Activated T-helper 2 cell treated with anti-CD3 and anti-CD28 coated beads, Interferon-gamma antibody, Interleukin-2, Interleukin-4, amounts not matched to agents 10 μg/mL and 5 μg/mL and 100 μg/mL, durations not matched to agents 14 hours and 24 hours and 36 hours (primary cell): ENCODE data around the gene SPEM3. TPM values are rescaled to one million over a fixed set of nuclear protein-coding genes. Genes with fewer than 3 reads are reported as not detected.

Experiments used
- DNase-seq: peaks from one replicate; pipeline ENCODE4 v3.0.0; 2021; ENCODE audit warnings: low spot score
- H3K27ac Mint-ChIP-seq: one replicate; pipeline ENCODE4 v1.8.0; 2021; ENCODE audit warnings: mixed read lengths
- H3K27me3 Mint-ChIP-seq: one replicate; pipeline ENCODE4 v1.8.0; 2021; ENCODE audit warnings: low read depth, mixed read lengths
- H3K36me3 Mint-ChIP-seq: one replicate; pipeline ENCODE4 v1.8.0; 2021; ENCODE audit warnings: low read depth, mixed read lengths
- H3K4me1 Mint-ChIP-seq: one replicate; pipeline ENCODE4 v1.8.0; 2021; ENCODE audit warnings: low read depth, mixed read lengths
- H3K4me3 Mint-ChIP-seq: one replicate; pipeline ENCODE4 v1.8.0; 2021; ENCODE audit warnings: low read depth, mild to moderate bottlenecking, moderate library complexity, mixed read lengths
- H3K9me3 Mint-ChIP-seq: one replicate; pipeline ENCODE4 v1.8.0; 2021; ENCODE audit warnings: mixed read lengths
- intact Hi-C: fragments of 100-400 bp; cut with micrococcal nuclease; formaldehyde crosslinking; loops from one replicate; pipeline ENCODE4 v1.15.1; 2023
- total RNA-seq: library from RNA; stranded (reverse); gene quantifications from 2 replicates; pipeline ENCODE4 v1.2.3, GENCODE V29; 2022

The SPEM3 gene
- not detected in 2 replicates for total RNA-seq

DNA sequence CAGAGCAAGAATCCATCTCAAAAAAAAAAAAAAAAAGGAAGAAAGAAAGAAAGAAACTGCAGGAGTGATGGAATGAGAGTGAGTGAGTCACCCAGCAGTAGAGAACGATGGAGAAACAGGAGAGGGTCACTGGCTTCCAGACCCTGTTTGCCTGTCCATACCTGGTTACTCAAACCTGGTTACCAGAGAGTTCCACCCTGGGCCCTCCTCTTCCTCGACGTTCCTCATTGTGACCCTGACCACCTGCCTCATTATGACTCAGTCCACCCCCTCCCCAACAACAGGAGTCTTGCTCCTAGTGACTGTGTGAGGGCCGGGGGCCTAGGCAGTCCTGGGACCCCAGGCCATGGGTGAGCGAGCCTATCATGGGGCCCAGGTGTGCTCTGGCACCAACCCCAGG is at the start of gene SPEM3:
TSS of gene SPEM3 (plus strand) at position 301 of the 400 bp plus-strand sequence. CDS start at position 347, 46 bp downstream.
- no peak within 1 kb of the TSS for H3K4me3 Mint-ChIP-seq
- no peaks in the 10 kb centered on the region for H3K9me3 Mint-ChIP-seq

GRCh38 chr17:7379134-7379533 is 49.5 kb upstream of the SPEM3 start:
- Mint-ChIP-seq H3K36me3 (peaks cover 5% of the 10 kb centered on the region), H3K27ac (no peak overlapping the region), H3K27me3 (peaks cover 39% of the 10 kb centered on the region), H3K4me1 (no peaks in the 10 kb centered on the region), H3K9me3 (peaks cover 6% of the 10 kb centered on the region), H3K4me3 (no peak overlapping the region)
- no peak for DNase-seq
- intact Hi-C loops, result no loop called here

More for the DNA sequence above, at the start of gene SPEM3:
- no peaks in the 10 kb centered on the region for H3K4me1 Mint-ChIP-seq
- no peak within 1 kb of the TSS for H3K27ac Mint-ChIP-seq
- no peak for DNase-seq
- no peaks in the 10 kb centered on the region for H3K36me3 Mint-ChIP-seq
- intact Hi-C loops, result no loop called here
- no peaks in the 10 kb centered on the region for H3K27me3 Mint-ChIP-seq

- H3K9me3 Mint-ChIP-seq, result peaks cover 6% of the 10 kb centered on the region
- no peak overlapping the region for H3K27ac Mint-ChIP-seq
- peaks cover 5% of the 10 kb centered on the region for H3K36me3 Mint-ChIP-seq
- no peak overlapping the region for H3K4me3 Mint-ChIP-seq
- intact Hi-C loops, result no loop called here
- peaks cover 4% of the 10 kb centered on the region for H3K4me1 Mint-ChIP-seq
- no peak for DNase-seq
- peaks cover 39% of the 10 kb centered on the region for H3K27me3 Mint-ChIP-seq
Measured at GRCh38 chr17:7380321-7380720, 48.3 kb upstream of the SPEM3 start.

DNA sequence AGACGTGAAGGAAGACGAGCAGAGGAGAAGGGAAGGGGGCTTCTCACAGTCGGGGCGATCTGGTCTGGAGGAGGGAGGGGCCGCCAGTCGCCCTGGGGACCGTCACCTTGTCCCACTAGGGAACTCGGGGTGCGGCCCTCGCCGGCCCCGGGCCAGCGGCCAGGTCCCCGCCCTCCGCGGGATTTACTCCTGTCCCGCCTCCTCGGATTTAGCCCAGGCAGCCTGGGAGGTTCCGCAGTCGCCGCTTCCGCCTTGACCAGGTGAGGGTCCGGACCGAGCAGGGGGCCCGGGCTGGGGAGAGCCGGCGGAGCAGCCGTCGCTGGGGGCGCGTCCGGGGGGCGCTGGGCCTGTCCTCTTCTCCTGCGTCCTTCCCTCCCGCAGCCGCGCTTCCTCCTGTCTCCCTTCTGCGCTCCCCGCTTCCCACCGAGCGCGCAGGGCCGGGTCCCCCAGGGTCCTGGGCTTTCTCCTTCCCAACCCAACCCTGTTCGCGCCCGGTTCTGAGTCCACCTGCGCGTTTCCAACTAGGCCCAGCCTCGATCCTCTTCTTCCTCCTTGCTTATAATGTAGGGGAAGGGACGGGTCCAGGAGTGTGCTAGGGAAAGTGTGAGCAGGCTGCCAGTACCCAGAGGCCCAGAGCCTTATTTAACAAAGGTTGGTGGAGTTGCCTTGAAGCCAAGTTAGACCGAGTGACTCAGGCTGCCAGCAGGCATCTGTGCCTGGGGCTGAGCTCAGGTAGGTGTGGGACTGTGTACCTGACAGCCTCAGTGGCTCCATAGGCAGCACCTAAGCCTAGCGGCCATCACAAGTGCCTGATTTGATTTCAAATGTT is 47.6 kb upstream of the SPEM3 start, which contains the start of gene TNK1:
TSS of gene TNK1 (plus strand) at position 235 of the 829 bp plus-strand sequence. CDS start 1,838 bp downstream, outside the sequence.
- no peak for DNase-seq

GRCh38 chr17:7382901-7383300 is 45.8 kb upstream of the SPEM3 start:
- intact Hi-C loops, result no loop called here

More for the DNA sequence above, 47.6 kb upstream of the SPEM3 start, which contains the start of gene TNK1:
- H3K9me3 Mint-ChIP-seq, result peaks cover 6% of the 10 kb centered on the region
- intact Hi-C loops, result no loop called here
- H3K4me3 Mint-ChIP-seq, result no peak within 1 kb of the TSS
- H3K36me3 Mint-ChIP-seq, result peaks cover 5% of the 10 kb centered on the region
- peaks cover 4% of the 10 kb centered on the region for H3K4me1 Mint-ChIP-seq
- no peak within 1 kb of the TSS for H3K27ac Mint-ChIP-seq
- H3K27me3 Mint-ChIP-seq, result peaks cover 39% of the 10 kb centered on the region

DNA sequence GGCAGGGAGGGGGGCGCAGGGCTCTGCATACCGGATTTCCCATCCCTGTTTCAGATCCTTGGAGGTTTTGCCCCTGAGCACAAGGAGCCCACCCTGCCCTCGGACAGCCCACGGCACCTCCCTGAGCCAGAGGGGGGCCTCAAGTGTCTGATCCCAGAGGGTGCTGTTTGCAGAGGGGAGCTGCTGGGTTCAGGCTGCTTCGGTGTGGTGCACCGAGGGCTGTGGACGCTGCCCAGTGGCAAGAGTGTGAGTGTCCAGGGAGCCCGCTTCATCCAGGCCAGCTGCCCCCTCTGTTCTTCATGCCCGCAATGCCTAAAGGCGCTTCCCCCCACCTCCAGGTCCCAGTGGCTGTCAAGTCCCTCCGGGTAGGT is 45.3 kb upstream of the SPEM3 start:
- DNase-seq, result no peak
- Mint-ChIP-seq H3K9me3 (peaks cover 6% of the 10 kb centered on the region), H3K4me3 (peak overlapping the region; percentile 53), H3K27ac (no peak overlapping the region), H3K4me1 (peaks cover 4% of the 10 kb centered on the region), H3K36me3 (peaks cover 8% of the 10 kb centered on the region), H3K27me3 (peaks cover 33% of the 10 kb centered on the region)
- intact Hi-C loops, result no loop called here

More at GRCh38 chr17:7382901-7383300, 45.8 kb upstream of the SPEM3 start:
- Mint-ChIP-seq H3K27me3 (peaks cover 33% of the 10 kb centered on the region), H3K27ac (no peak overlapping the region), H3K4me1 (peaks cover 4% of the 10 kb centered on the region), H3K4me3 (no peak overlapping the region), H3K9me3 (peaks cover 6% of the 10 kb centered on the region), H3K36me3 (peaks cover 8% of the 10 kb centered on the region)
- DNase-seq, result no peak

DNA sequence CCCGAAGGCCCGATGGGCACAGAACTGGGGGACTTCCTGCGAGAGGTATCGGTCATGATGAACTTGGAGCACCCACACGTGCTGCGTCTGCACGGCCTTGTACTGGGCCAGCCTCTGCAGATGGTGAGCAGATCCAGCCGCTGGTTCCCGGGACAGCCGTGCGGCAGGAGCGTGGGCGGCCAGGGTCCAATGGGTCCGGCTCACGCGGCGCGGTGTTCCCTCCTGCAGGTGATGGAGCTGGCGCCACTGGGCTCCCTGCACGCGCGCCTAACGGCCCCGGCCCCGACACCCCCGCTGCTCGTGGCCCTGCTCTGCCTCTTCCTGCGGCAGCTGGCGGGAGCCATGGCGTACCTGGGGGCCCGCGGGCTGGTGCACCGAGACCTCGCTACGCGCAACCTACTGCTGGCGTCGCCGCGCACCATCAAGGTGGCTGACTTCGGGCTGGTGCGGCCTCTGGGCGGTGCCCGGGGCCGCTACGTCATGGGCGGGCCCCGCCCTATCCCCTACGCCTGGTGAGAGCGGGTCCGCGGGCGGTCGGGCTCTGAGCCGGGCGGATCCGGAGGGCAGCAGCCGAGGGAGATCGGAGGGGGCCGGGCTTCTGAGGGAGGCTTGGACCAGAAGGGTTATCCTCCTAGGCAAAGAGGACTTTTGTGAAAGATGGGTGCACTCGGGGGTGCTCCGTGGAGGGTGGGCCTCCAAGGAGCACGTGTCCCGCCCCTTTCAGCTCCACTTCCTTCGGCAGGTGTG is 44.7 kb upstream of the SPEM3 start:
- Mint-ChIP-seq H3K4me1 (peaks cover 4% of the 10 kb centered on the region), H3K9me3 (peaks cover 6% of the 10 kb centered on the region), H3K4me3 (peak overlapping the region; percentile 66), H3K27ac (no peak overlapping the region), H3K27me3 (peaks cover 33% of the 10 kb centered on the region), H3K36me3 (peaks cover 8% of the 10 kb centered on the region)
- intact Hi-C loops, result no loop called here
- DNase-seq, result peak; percentile 74

GRCh38 chr17:7384489-7385081 is 44.1 kb upstream of the SPEM3 start:
- Mint-ChIP-seq H3K4me1 (peaks cover 4% of the 10 kb centered on the region), H3K9me3 (no peaks in the 10 kb centered on the region), H3K27ac (peak overlapping the region; percentile 34), H3K27me3 (peaks cover 27% of the 10 kb centered on the region), H3K4me3 (peak overlapping the region; percentile 66), H3K36me3 (peaks cover 4% of the 10 kb centered on the region)
- intact Hi-C loops, result no loop called here
- no peak for DNase-seq

GRCh38 chr17:7388856-7389255 is 39.8 kb upstream of the SPEM3 start:
- Mint-ChIP-seq H3K27ac (no peak overlapping the region), H3K27me3 (no peaks in the 10 kb centered on the region), H3K9me3 (no peaks in the 10 kb centered on the region), H3K4me1 (peaks cover 14% of the 10 kb centered on the region), H3K36me3 (peaks cover 29% of the 10 kb centered on the region), H3K4me3 (no peak overlapping the region)
- intact Hi-C loops, result no loop called here
- DNase-seq, result no peak

- Mint-ChIP-seq H3K4me3 (no peak overlapping the region), H3K27ac (no peak overlapping the region), H3K36me3 (peaks cover 29% of the 10 kb centered on the region), H3K27me3 (no peaks in the 10 kb centered on the region), H3K4me1 (peaks cover 15% of the 10 kb centered on the region), H3K9me3 (no peaks in the 10 kb centered on the region)
- intact Hi-C loops, result loop anchor here (5.0 kb wide), 1 partner anchor 38 kb away; the partner anchor contains the start of gene KCTD11
- no peak for DNase-seq
Measured at GRCh38 chr17:7389924-7390910, 38.4 kb upstream of the SPEM3 start.

- H3K27ac Mint-ChIP-seq, result no peak overlapping the region
- H3K36me3 Mint-ChIP-seq, result peaks cover 29% of the 10 kb centered on the region
- no peak for DNase-seq
- H3K27me3 Mint-ChIP-seq, result no peaks in the 10 kb centered on the region
- peaks cover 15% of the 10 kb centered on the region for H3K4me1 Mint-ChIP-seq
- peak overlapping the region; percentile 17 for H3K4me3 Mint-ChIP-seq
- intact Hi-C loops, result loop anchor here (5.0 kb wide), 1 partner anchor 39 kb away; the partner anchor contains the start of gene KCTD11
- no peaks in the 10 kb centered on the region for H3K9me3 Mint-ChIP-seq
Measured at GRCh38 chr17:7391307-7391706, 37.4 kb upstream of the SPEM3 start.
